SK-N-SH (cell line): ENCODE results near the gene SEZ6. TPM values are rescaled to one million over a fixed set of nuclear protein-coding genes. Genes with fewer than 3 reads are reported as not detected.

Experiments
- CTCF ChIA-PET: fragments of 300-600, 350-600 bp; formaldehyde crosslinking; extraction: SDS; loops from one replicate; lab custom pipeline; 2021; lab: Yijun Ruan, JAX
- POLR2A ChIA-PET: fragments of 350-600 bp; sonication (Branson Sonifier 250); formaldehyde crosslinking; extraction: SDS; loops from one replicate; lab custom pipeline; 2020; ENCODE audit warnings: antibody characterized with exemption, inconsistent platforms; lab: Yijun Ruan, JAX
- DNase-seq: peaks from one replicate; pipeline ENCODE4 v3.0.0; 2012
- H2AFZ ChIP-seq: fragments of 200-600 bp; sonication (generic); 2 replicates; pipeline ENCODE4 v1.8.1; 2016; ENCODE audit warnings: antibody characterized with exemption, mild to moderate bottlenecking, low read depth
- H3F3A ChIP-seq: fragments of 200-600 bp; sonication (generic); replicated peaks from 2 replicates; pipeline ENCODE3; 2016; ENCODE audit warnings: antibody characterized with exemption, mild to moderate bottlenecking; ENCODE audit not compliant: insufficient read depth
- H3K27ac ChIP-seq, 2 experiments: fragments of 200-500 bp in 1 of 2; fragments of 200-600 bp in 1 of 2; sonication (Bioruptor generic) in 1 of 2; sonication (generic), shearing (Covaris generic) in 1 of 2; 2 replicates each; pipeline versions ENCODE4 v1.5.1 to v1.6.1; 2014 to 2016; ENCODE audit warnings: low read depth in 2 of 2, inconsistent platforms in 1 of 2, low read length in 1 of 2, mild to moderate bottlenecking in 1 of 2, mixed read lengths in 1 of 2
- H3K27me3 ChIP-seq: fragments of 200-600 bp; sonication (generic), shearing (Covaris generic); 2 replicates; pipeline ENCODE4 v1.6.1; 2016; ENCODE audit warnings: mixed run types; ENCODE audit not compliant: insufficient read depth
- H3K36me3 ChIP-seq, 2 experiments: fragments of 200-500 bp in 1 of 2; fragments of 200-600 bp in 1 of 2; sonication (Bioruptor generic) in 1 of 2; sonication (generic) in 1 of 2; replicated peaks in 1 of 2; 2 replicates each; pipeline versions ENCODE3 to v1.5.1; 2014 to 2016; ENCODE audit warnings: low read length in 1 of 2, mild to moderate bottlenecking in 1 of 2; ENCODE audit not compliant: insufficient read depth in 2 of 2, control insufficient read depth in 1 of 2
- H3K4me1 ChIP-seq, 2 experiments: fragments of 200-500 bp in 1 of 2; fragments of 200-600 bp in 1 of 2; sonication (Bioruptor generic) in 1 of 2; sonication (generic), shearing (Covaris generic) in 1 of 2; 2 replicates each; pipeline versions ENCODE4 v1.5.1 to v1.6.1; 2014 to 2016; ENCODE audit warnings: low read depth in 1 of 2, low read length in 1 of 2, mixed run types in 1 of 2; ENCODE audit not compliant: insufficient read depth in 2 of 2, control insufficient read depth in 1 of 2
- H3K4me2 ChIP-seq: fragments of 200-600 bp; sonication (generic), shearing (Covaris generic); 2 replicates; pipeline ENCODE4 v1.6.1; 2017; ENCODE audit warnings: mixed run types
- H3K4me3 ChIP-seq, 2 experiments: fragments of 200-500 bp in 1 of 2; fragments of 200-600 bp in 1 of 2; sonication (Bioruptor generic) in 1 of 2; sonication (generic), shearing (Covaris generic) in 1 of 2; 2 replicates each; pipeline versions ENCODE4 v1.5.1 to v1.8.1; 2014 to 2016; ENCODE audit warnings: low read depth in 2 of 2, inconsistent platforms in 1 of 2, low read length in 1 of 2, mild to moderate bottlenecking in 1 of 2, mixed read lengths in 1 of 2, moderate library complexity in 1 of 2
- H3K79me2 ChIP-seq: fragments of 200-600 bp; sonication (generic); 2 replicates; pipeline ENCODE4 v1.8.1; 2017; ENCODE audit warnings: mild to moderate bottlenecking; ENCODE audit not compliant: insufficient read depth
- H3K9ac ChIP-seq: fragments of 200-600 bp; sonication (generic); 2 replicates; pipeline ENCODE4 v1.6.1; 2017; ENCODE audit warnings: mixed run types
- H3K9me2 ChIP-seq: fragments of 200-600 bp; sonication (generic); 2 replicates; pipeline ENCODE4 v1.6.1; 2017; ENCODE audit warnings: mixed run types
- H3K9me3 ChIP-seq: fragments of 200-600 bp; sonication (generic); 2 replicates; pipeline ENCODE4 v1.6.1; 2017; ENCODE audit warnings: mixed run types, mild to moderate bottlenecking, moderate library complexity
- H4K20me1 ChIP-seq: fragments of 200-600 bp; sonication (generic); 2 replicates; pipeline ENCODE4 v1.6.1; 2017; ENCODE audit warnings: mild to moderate bottlenecking, mixed run types; ENCODE audit not compliant: insufficient read depth
- ELF1 ChIP-seq: IDR thresholded peaks from 2 replicates; pipeline ENCODE4 v1.4.0; 2012
- FOXJ3 ChIP-seq: sonication (generic); formaldehyde crosslinking; IDR thresholded peaks from 2 replicates; pipeline ENCODE4 v1.5.1; 2020; ENCODE audit warnings: mild to moderate bottlenecking, missing genetic modification reagents
- GABPA ChIP-seq: IDR thresholded peaks from 2 replicates; pipeline ENCODE4 v1.4.0; 2012; ENCODE audit warnings: low read depth, mild to moderate bottlenecking
- JUND ChIP-seq: IDR thresholded peaks from 2 replicates; pipeline ENCODE4 v1.4.0; 2012
- MEF2A ChIP-seq: IDR thresholded peaks from 2 replicates; pipeline ENCODE4 v1.4.0; 2012; ENCODE audit warnings: low read depth, borderline replicate concordance
- NFIC ChIP-seq: IDR thresholded peaks from 2 replicates; pipeline ENCODE4 v1.4.0; 2012; ENCODE audit warnings: borderline replicate concordance
- RCOR1 ChIP-seq: fragments of 150-350 bp; IDR thresholded peaks from 2 replicates; pipeline ENCODE4 v1.6.1; 2017; ENCODE audit warnings: antibody characterized with exemption, low read length
- REST ChIP-seq: IDR thresholded peaks from 2 replicates; pipeline ENCODE4 v1.6.1; 2012; ENCODE audit warnings: mild to moderate bottlenecking, low read depth, low read length, moderate library complexity
- RFX5 ChIP-seq: IDR thresholded peaks from 2 replicates; pipeline ENCODE4 v1.6.1; 2012; ENCODE audit warnings: mild to moderate bottlenecking, improper control_type of control experiment, low read length
- RXRA ChIP-seq: IDR thresholded peaks from 2 replicates; pipeline ENCODE4 v1.4.0; 2012; ENCODE audit warnings: low read depth, mild to moderate bottlenecking, borderline replicate concordance
- SIN3A ChIP-seq: IDR thresholded peaks from 2 replicates; pipeline ENCODE4 v1.6.1; 2012; ENCODE audit warnings: low read depth, mild to moderate bottlenecking, low read length, moderate library complexity, borderline replicate concordance
- TCF12 ChIP-seq: IDR thresholded peaks from 2 replicates; pipeline ENCODE4 v1.4.0; 2012
- USF1 ChIP-seq: IDR thresholded peaks from 2 replicates; pipeline ENCODE4 v1.4.0; 2012; ENCODE audit warnings: low read depth, borderline replicate concordance
- ZBTB33 ChIP-seq: IDR thresholded peaks from 2 replicates; pipeline ENCODE4 v1.4.0; 2012; ENCODE audit warnings: low read depth, borderline replicate concordance
- WGBS: methylation state at CpG from one replicate; pipeline ENCODE4 v1.1.6; 2017; ENCODE audit warnings: low lambda C conversion rate; 5-methylcytosine and 5-hydroxymethylcytosine counted together
- polyA plus RNA-seq, 3 experiments: library from polyadenylated mRNA; depleted of rRNA; stranded (reverse); fragments of >200 nt; gene quantifications; 2 replicates each; pipeline ENCODE4 v1.2.3, GENCODE V29; 2012

SEZ6 gene
- polyA plus RNA-seq, 1 of the 3 experiments (the other 2 are of a cell fraction): 0.12 TPM

GRCh38 chr17:28970879-28971278 is 35.0 kb downstream of the SEZ6 start:
- no peak overlapping the region for H3K9ac ChIP-seq
- H2AFZ ChIP-seq: no peak overlapping the region
- no peaks in the 10 kb centered on the region for H3K9me2 ChIP-seq
- no peak overlapping the region for H3K4me3 ChIP-seq
- H4K20me1 ChIP-seq: no peaks in the 10 kb centered on the region
- ChIA-PET CTCF (interaction anchor here (1.3 to 10.2 kb wide), 6 partner anchors 18 to 153 kb away, joined by 3 to 341 read pairs (median 6); no protein-coding TSS in a partner anchor), POLR2A (no interaction called here)
- peaks cover 0 to 71% of the 10 kb centered on the region in 2 experiments; a peak in 3 of 4 replicates for H3K4me1 ChIP-seq
- TF ChIP-seq FOXJ3 (CRISPR knock-in tag): no peak
- no peaks in the 10 kb centered on the region for H3K9me3 ChIP-seq
- H3K36me3 ChIP-seq: no peaks in the 10 kb centered on the region
- no peak overlapping the region for H3K4me2 ChIP-seq
- H3K27ac ChIP-seq: no peak overlapping the region
- H3F3A ChIP-seq: no peaks in the 10 kb centered on the region
- H3K79me2 ChIP-seq: no peaks in the 10 kb centered on the region
- DNase-seq: no peak
- WGBS: 53% methylated on average over 6 of the region's 6 CpGs
- no peaks in the 10 kb centered on the region; the same call in 1 of the 2 replicates for H3K27me3 ChIP-seq

GRCh38 chr17:28969706-28970393 is 36.0 kb downstream of the SEZ6 start:
- no peaks in the 10 kb centered on the region for H3F3A ChIP-seq
- H3K27ac ChIP-seq: no peak overlapping the region; a peak in 1 of 4 replicates
- DNase-seq: no peak
- POLR2A ChIA-PET: interaction anchor here (1.0 kb wide), 1 partner anchor 79 kb away, joined by 3 read pairs; no protein-coding TSS in a partner anchor
- no peaks in the 10 kb centered on the region for H3K36me3 ChIP-seq
- H3K9ac ChIP-seq: no peak overlapping the region
- TF ChIP-seq TCF12: no peak
- TF ChIP-seq ELF1: no peak
- TF ChIP-seq SIN3A: no peak
- TF ChIP-seq JUND: no peak
- TF ChIP-seq ZBTB33: no peak
- TF ChIP-seq RFX5: no peak
- no peak for TF ChIP-seq MEF2A
- TF ChIP-seq FOXJ3 (CRISPR knock-in tag): no peak
- no peak for TF ChIP-seq USF1
- TF ChIP-seq RXRA: no peak
- no peak for TF ChIP-seq GABPA
- TF ChIP-seq NFIC: no peak
- TF ChIP-seq REST: no peak
- no peak for TF ChIP-seq RCOR1
- H3K4me1 ChIP-seq: peaks cover 0 to 61% of the 10 kb centered on the region in 2 experiments; a peak in 3 of 4 replicates
- no peaks in the 10 kb centered on the region; the same call in 1 of the 2 replicates for H3K27me3 ChIP-seq
- no peak overlapping the region for H3K4me2 ChIP-seq
- H3K4me3 ChIP-seq: no peak overlapping the region
- no peaks in the 10 kb centered on the region for H3K9me2 ChIP-seq
- no peaks in the 10 kb centered on the region for H3K79me2 ChIP-seq
- 78% methylated on average over 6 of the region's 12 CpGs for WGBS
- H3K9me3 ChIP-seq: no peaks in the 10 kb centered on the region
- no peaks in the 10 kb centered on the region for H4K20me1 ChIP-seq
- CTCF ChIA-PET: interaction anchor here (0.5 to 10.2 kb wide), 9 partner anchors 15 to 206 kb away, joined by 3 to 341 read pairs (median 5); no protein-coding TSS in a partner anchor
- no peak overlapping the region for H2AFZ ChIP-seq
